Epithelial cell of esophagus (primary cell): ENCODE measurements around the gene NT5C3B.

Source experiments
- DNase-seq: peaks from one replicate; pipeline ENCODE4 v3.0.0; 2010; ENCODE audit warnings: low read depth
- H3K4me3 ChIP-seq: 2 replicates; pipeline ENCODE4 v1.5.1; 2011; ENCODE audit warnings: mild to moderate bottlenecking, low read length, control low read depth
- CTCF ChIP-seq: IDR thresholded peaks from 2 replicates; pipeline ENCODE4 v1.5.1; 2011; ENCODE audit warnings: low read depth, mild to moderate bottlenecking, low read length, control low read depth, inconsistent platforms; ENCODE audit not compliant: insufficient read depth; ENCODE audit errors: missing control alignments

NT5C3B gene

GRCh38 chr17:41794540-41794975 is 41.5 kb downstream of the NT5C3B start:
- TF ChIP-seq CTCF = no peak
- DNase-seq = no peak
- H3K4me3 ChIP-seq = no peak overlapping the region

DNA sequence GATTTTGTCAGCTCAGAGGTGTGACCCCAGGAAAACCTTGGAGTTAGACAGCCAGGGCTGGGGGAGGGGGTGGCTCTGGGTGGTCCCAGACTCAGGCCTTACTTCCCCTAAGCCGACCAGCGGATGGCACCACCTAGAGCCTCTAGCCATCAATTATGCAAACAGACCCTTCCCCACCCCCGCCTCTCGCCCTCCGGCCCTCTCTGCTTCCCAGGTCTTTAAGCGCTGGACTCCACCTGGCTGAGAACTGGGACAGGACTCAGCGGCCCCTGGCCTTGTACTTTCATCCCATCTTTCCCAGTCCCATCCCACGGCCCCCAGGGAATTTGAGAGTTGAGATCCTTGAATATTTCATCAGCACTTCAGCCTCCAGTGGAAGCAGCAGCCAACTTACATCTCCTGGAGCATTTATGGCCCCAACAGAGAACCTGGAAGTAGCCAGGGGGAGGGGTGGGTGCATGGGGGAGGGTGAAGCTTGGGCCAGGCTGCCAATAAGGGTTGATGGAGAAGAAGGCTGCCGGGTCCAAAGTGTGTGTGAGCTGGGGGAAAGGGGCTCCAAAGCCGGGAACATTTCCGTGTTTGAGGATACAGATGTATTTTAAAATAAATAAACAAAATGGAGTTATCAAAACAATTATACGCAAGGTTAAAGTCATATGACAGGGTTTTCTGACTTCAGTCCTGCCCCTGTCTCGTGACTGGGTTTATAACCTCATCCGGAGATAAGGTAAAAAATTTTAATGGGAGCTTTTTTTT is 42.1 kb downstream of the NT5C3B start:
- no peak for TF ChIP-seq CTCF
- no peak for DNase-seq
- H3K4me3 ChIP-seq = peak overlapping the region; percentile 37

- DNase-seq = peak; percentile 98
- no peak for TF ChIP-seq CTCF
- H3K4me3 ChIP-seq = peak overlapping the region; percentile 37
These were observed 42.9 kb downstream of the NT5C3B start for GRCh38 chr17:41792845-41793783.

DNA sequence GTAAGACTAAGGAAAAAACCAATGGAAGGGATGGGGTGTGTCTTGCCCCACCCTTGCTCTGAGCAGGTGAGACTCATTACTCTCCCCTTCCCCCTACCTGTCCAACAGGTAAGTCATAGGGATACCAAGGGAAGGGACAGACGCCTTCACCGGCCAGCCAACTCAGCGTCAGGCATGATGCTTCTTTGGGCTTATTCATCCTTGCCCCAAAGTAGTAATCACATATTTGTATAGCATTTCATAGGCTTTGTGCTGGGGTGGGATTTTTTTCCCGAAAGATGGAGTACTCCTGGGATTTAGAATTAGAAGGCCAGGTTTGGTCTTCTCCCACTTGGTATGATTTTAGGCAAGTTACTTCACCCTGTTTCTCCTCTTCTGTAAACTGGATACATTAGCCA is 49.0 kb downstream of the NT5C3B start:
- no peak for TF ChIP-seq CTCF
- no peak for DNase-seq
- peak overlapping the region; percentile 44 for H3K4me3 ChIP-seq

- peak; percentile 100 for DNase-seq
- H3K4me3 ChIP-seq = peak within 1 kb of the TSS; percentile 98
- no peak for TF ChIP-seq CTCF
These were observed 49.6 kb downstream of the NT5C3B start, which contains the start of gene JUP for GRCh38 chr17:41786227-41787020. Gene JUP, minus strand, starts transcription at chr17:41786711. Its CDS starts 14,857 bp downstream, at chr17:41771854.

- peak overlapping the region; percentile 98 for H3K4me3 ChIP-seq
- DNase-seq = peak; percentile 91
- peak; percentile 31 for TF ChIP-seq CTCF
These were observed 50.2 kb downstream of the NT5C3B start for GRCh38 chr17:41785859-41786226.
